ENCODE data around the gene SUGT1. TPM values are rescaled to one million over a fixed set of nuclear protein-coding genes. Genes with fewer than 3 reads are reported as not detected.
"Not testable (repeated sequence)": the region's sequence is repeated elsewhere in the genome, so short reads cannot be mapped to it uniquely, and the experiment has no call there.

Gene SUGT1
- 26.3 and 33.1 TPM in 2 replicates for total RNA-seq

DNA sequence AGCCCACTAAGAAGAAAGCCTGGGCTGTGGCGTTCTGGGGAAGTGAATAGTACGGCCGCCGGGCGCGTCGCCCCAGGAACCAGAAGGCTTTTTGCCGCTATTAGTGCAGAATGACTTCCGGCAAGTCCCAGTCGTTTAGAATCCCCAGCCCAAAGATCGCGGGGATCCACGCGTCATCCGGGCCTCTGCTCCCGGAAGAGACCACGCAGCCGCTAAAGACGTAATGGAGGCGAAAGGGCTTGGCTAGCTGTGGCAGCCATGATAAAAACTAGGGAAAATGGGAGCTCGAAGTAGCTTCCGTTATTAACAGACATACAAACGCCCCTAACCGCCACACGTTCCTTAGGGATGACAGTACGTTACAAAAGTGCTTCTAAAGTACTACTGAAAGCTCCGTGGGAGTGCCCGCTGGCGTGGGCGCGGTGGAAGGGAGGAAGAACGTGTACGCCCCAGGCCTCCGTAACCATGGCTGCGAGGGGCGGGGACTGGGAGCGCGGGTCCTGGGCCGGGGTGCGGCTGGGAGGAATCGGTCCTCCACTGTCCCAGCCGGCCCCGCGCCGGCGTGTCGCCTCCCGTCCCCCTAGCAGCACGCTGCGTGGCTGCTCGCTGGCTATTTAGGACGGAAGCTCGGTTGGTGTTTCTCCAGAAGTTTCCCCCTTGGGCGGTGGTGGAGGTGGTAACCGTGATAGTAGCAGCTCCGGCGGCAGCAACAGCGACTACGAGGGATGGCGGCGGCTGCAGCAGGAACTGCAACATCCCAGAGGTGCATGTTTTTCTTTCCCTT, at the start of gene SUGT1:
Gene SUGT1 (plus strand): TSS at position 641 of the 784 bp plus-strand sequence. CDS start 85 bp downstream, at position 726.
- peak; percentile 96 to 98 for DNase-seq (ENCODE audit: low read depth in 2 of 2)

DNA sequence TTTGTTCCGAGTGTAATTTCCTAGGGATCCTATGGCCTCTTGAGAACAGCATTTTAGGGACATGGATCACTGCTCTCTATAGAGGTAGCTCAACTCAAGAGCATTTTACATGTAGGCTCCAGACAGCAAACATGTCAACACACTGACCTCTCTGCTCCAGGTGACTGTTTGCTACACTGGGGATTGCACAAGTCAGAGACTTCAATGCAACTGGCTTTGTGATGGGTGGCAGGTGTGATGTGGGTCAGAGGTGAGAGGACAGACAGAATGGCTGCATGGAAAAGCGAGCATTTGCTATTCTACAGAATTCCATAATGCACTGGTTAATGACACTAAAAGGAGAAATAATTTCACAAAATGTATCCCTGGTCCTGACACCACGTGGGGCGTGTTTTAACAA, 49.3 kb upstream of the SUGT1 start:
- DNase-seq (ENCODE audit: low read depth in 2 of 2) = not testable (repeated sequence)

DNA sequence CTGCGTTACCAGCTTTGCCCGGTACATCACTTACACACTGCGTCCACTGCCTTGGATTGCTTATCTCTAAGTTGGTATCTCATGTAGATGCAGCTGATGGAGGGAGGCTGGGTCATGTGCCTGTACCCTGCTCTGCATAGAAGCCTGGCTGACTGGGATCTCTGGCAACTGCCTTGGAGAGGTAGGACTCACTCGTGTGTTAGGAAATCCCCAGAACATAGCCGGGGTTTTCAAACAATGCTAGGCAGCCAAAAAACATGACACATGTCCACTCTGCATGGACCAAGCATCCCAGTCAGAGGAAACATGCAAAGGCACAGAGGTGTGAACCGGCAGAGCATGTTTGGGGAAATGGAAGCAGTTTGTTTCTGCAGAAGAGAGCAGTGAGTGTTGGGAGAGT, 46.5 kb upstream of the SUGT1 start:
- peak in 1 of 2 donors; percentile 9 for DNase-seq (ENCODE audit: low read depth in 2 of 2)

GRCh38 chr13:52606795-52607194, 45.8 kb upstream of the SUGT1 start:
- not testable (repeated sequence) for DNase-seq (ENCODE audit: low read depth in 2 of 2)

GRCh38 chr13:52608184-52608583, 44.5 kb upstream of the SUGT1 start:
- peak in 1 of 2 donors; percentile 16 for DNase-seq (ENCODE audit: low read depth in 2 of 2)

GRCh38 chr13:52609013-52609606, 43.5 kb upstream of the SUGT1 start:
- peak in 1 of 2 donors; percentile 68 for DNase-seq (ENCODE audit: low read depth in 2 of 2)

DNA sequence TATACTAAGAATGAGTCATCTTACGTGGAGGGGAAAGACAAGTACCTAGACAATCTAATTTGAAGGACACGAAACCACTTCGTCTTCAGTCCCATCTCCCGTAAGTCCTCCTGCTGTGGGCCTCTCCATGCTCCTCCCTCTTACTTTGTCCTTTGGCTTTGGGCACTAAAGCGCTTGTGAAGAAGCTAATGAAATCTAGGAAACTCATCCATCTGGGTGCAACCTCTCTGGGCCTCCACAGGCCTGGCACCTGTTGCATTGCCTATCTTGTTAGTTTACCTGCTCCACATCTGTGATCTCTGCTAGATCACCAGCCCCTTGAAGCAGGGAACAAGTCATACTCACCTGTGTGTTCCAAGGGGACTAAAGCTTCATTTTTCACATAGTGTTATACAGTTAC, 42.5 kb upstream of the SUGT1 start:
- DNase-seq (ENCODE audit: low read depth in 2 of 2) = not testable (repeated sequence)

- no peak for DNase-seq (ENCODE audit: low read depth in 2 of 2)
Measured at GRCh38 chr13:52615134-52615801, 37.4 kb upstream of the SUGT1 start.

- no peak for DNase-seq (ENCODE audit: low read depth in 2 of 2)
Measured at GRCh38 chr13:52615812-52616211, 36.8 kb upstream of the SUGT1 start.

DNA sequence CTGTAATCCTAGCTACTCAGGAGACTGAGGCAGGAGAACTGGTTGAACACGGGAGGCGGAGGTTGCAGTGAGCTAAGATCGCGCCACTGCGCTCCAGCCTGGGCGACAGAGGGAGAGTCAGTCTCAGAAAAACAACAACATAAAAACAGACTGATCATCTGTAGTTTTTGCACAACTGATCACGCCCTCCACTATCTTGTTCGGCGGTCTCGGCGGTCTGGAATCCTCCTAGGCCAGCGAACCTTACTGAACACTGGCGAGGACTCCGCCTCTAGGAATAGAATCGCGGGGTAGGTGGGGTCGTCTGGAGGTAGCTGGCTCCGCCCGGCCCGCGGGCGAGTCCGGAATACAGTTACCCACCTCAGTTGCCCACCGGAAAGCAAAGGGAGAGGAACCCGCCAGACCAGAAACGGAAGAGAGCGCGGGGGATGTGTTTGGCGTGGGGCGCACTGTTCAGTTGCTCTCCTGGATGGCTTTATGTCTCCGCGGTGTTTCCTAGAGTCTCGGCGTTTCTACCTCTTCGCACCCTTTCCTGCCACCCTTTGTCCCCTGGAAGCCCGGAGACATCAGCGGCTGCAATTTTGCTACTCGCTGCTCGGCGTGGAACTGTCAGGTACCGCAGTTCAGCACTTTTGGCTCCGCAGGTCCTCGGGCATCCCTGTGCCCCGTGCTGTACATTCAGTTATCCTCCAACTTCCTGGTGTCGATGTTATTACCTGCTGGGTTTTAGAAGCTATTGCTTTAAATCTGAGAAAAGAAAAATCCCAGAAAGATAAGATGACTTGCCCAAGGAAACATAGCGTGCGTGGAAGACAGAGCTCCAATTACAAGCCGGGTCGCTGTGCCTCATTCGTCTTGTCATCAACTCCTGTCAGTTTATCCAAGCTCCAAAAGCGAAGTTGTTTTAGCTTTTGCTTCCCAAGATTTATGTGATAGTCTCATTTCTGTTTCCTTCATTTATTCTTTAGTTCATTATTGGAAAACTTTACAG, 35.3 kb upstream of the SUGT1 start:
- DNase-seq (ENCODE audit: low read depth in 2 of 2) = peak; percentile 59 to 64

DNA sequence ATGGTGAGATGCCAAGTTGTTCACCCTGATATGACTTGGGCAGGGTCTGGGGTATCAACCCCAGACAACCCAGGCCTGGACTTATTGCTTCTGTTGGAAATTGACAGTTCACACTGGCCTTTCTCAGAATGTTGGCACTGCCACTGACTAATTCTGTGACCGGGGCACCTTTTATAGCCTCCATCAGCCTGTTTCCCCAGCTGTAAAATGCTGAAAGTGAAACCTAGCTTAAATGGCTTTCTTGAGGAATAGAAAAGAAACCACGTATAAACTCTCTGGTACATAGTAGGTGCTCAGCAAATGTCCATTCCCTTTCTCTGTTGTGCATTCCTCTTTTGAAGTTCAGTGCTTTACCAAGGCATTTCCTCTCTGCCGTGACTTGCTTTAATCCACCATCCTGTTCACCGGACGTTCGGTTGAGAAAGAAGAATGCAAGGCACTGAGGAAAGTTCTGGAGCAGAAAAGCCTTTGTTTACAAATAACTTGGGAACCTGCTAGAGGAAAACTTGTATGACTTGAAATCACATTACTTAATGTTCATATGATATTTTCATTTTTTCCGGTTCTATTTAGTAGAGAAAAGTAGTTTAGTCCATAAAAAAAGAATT, 21.4 kb upstream of the SUGT1 start:
- DNase-seq (ENCODE audit: low read depth in 2 of 2) = peak in 1 of 2 donors; percentile 55

DNA sequence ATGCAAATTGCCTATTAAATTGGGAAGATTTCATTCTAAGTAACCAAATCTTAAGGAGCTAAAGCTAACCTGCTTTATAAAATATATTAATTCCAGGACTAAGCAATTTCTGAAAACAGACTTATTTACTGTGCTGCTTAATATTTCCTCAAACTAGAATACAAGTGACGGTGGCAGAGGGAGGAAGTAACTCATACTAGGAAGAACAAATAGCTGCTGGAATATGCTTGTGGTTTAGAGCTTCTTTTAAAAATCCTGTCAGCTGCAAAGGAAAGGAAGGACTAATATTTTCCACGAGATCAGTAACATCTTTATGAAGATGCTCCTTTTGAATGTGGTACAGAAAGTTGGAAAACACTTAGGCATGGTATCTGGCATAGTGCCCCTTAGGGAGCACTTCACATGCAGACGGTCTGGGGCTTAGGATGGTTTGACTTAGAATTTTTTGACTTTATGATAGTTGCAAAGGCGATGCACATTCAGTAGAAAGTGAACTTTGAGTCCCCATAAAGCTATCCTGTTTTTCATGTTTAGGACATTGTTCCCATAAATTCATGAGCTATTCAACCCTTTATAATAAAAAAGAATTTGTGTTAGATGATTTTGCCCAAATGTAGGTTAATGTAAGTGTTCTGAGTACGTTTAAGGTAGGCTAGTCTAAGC, 13.8 kb upstream of the SUGT1 start:
- no peak for DNase-seq (ENCODE audit: low read depth in 2 of 2)

DNA sequence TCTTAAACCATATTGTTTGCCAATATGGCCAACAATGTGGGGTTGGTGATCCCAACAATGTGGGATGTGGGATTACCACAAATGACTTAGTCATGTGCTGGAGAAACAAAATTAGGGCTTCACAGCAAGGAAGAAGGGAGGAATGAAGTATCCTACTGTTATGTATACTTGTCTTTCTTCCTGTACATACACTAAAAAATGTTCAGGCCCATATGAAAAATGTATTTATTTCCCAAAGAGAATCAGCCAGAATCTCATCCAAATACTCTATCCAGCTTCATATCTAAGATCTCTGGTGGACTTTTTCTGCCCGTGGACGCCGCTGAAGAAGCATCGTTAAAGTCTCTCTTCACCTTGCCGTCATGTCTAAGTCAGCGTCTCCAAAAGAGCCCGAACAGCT, 10.5 kb upstream of the SUGT1 start, which contains the start of gene HNRNPA1L2:
Gene HNRNPA1L2 (plus strand): TSS at position 301 of the 400 bp plus-strand sequence. CDS start 62 bp downstream, at position 363.
- no peak for DNase-seq (ENCODE audit: low read depth in 2 of 2)

DNA sequence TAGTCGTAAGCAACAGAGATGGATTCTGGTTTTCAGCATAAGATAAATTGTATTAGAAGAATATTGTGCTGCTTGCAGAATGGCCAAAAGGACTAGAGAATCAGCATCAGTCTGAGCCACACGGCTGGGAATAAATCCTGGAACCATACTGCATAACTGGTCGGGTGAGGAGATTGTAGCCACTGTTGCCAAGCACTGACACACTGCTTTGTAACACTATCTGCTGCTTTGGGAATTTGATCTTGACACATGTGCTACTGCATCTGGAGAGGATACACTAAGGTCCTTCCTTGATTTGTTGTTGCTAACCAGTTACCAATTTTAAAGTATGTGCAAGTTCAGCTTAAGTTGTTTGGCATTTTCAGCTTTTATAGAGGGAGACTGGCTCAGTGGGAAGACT, 8.5 kb upstream of the SUGT1 start:
- DNase-seq (ENCODE audit: low read depth in 2 of 2) = no peak

DNA sequence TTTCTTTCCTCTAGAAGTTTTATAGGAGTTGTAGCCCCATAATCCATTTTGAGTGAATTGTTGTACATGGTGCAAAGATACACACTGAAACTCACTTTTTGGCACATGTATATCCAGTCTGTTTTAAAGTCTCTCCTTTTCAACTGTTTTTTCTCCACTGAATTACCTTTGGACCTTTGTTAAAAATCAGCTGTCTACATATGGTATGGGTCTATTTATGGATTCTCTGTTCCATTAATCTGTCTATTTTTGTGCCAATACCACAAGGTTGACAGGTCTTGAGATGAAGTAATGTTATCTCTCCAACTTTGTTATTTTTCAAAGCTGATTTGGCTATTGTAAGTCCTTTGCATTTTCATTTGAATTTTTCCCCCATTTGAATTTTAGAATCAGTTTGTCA, 5.7 kb upstream of the SUGT1 start:
- DNase-seq (ENCODE audit: low read depth in 2 of 2) = no peak

DNA sequence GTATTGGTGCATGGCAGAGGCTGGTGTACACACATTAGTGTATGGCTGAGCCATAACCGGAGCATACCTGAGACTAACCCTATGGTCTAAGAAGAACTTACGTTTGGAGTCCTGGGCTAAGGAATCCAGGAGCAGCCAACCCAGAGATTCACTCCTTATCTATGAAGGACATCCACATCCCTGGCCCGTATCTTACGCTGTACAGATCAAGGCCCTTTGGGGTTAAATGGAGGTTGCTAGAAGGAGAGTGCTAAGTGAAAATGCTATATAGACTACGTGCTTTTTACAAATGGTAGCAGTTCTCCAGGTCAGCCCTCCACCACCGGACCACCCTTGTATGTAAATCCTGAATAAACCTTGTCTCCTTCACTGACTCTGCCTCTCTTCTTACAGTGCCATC, 1.9 kb upstream of the SUGT1 start:
- DNase-seq (ENCODE audit: low read depth in 2 of 2) = no peak

- DNase-seq (ENCODE audit: low read depth in 2 of 2) = no peak
Measured at GRCh38 chr13:52651897-52652195, 790 bp upstream of the SUGT1 start.

- DNase-seq (ENCODE audit: low read depth in 2 of 2) = no peak
Measured at GRCh38 chr13:52652980-52653303, 306 bp downstream of the SUGT1 start.

DNA sequence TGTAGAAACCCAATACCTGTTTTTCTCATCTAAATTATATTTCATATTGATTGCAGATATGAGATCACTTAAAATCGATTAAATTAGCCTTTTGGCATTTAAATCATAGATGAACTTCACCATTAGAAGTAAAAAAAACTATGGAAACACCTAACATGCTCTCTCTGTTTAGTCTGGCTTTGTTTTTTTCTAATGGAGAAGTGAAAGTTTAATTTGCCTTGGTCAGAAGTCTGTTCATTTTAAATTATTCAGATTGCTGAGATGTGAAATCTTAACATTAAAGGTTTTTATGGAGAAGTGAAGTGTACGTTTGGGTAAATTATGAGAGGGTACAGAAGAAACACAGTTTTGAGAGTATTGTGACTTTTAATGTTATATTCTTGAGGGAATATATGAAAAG, 6.7 kb downstream of the SUGT1 start:
- no peak for DNase-seq (ENCODE audit: low read depth in 2 of 2)

- DNase-seq (ENCODE audit: low read depth in 2 of 2) = no peak
Measured at GRCh38 chr13:52664272-52664671, 11.6 kb downstream of the SUGT1 start.

GRCh38 chr13:52665325-52665724, 12.7 kb downstream of the SUGT1 start:
- peak; percentile 37 to 48 for DNase-seq (ENCODE audit: low read depth in 2 of 2)
